HG02885 (cell line): ENCODE results near the gene MPEG1.
A peak's percentile ranks its signal among the peaks of the same experiment; 100 is the strongest.

Experiments used
- ATAC-seq: cut with Tn5 transposase; IDR thresholded peaks from one replicate; pipeline ENCODE4 v1.9.1; 2021; ENCODE audit warnings: mild to moderate bottlenecking; ENCODE audit not compliant: unreplicated experiment, poor library complexity

MPEG1 gene

DNA sequence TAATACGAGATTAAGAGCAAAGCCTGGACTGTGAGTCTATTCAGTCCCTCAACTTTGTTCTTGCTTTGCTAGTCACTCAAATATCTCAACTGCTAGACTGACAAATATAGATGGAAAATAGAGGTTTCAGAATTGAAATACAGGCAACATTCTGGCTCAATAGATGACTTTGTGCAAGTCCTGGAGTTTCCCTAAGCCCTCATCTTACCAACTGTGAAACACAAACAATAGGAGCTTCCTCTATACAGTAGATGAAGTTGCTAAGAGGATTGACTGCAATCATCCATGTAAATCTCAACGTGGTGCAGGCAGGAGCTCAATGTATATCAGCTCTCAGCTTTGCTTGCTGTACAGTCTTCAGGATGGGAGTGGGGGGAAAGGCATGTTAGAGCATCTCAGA lies 6.2 kb upstream of the MPEG1 start:
- ATAC-seq, result no peak

DNA sequence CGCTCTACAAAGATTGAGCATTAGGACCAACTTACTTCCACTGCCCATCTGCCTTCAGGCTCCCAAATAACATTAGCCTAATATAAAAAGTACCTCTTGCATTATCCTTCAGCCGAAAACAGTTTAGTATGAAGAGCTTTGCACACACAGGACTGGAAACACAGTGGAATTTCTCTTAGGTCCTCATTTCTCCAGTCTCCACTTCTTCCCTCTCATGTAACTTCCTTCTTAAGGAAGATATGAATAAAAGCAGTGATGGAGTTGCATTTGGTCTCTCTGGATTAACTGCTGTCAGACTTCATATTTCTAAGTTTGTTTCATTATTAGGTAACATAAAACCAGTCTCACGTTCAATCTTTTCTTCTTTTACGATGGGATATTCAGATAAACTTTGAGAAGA lies 5.6 kb upstream of the MPEG1 start:
- no peak for ATAC-seq

DNA sequence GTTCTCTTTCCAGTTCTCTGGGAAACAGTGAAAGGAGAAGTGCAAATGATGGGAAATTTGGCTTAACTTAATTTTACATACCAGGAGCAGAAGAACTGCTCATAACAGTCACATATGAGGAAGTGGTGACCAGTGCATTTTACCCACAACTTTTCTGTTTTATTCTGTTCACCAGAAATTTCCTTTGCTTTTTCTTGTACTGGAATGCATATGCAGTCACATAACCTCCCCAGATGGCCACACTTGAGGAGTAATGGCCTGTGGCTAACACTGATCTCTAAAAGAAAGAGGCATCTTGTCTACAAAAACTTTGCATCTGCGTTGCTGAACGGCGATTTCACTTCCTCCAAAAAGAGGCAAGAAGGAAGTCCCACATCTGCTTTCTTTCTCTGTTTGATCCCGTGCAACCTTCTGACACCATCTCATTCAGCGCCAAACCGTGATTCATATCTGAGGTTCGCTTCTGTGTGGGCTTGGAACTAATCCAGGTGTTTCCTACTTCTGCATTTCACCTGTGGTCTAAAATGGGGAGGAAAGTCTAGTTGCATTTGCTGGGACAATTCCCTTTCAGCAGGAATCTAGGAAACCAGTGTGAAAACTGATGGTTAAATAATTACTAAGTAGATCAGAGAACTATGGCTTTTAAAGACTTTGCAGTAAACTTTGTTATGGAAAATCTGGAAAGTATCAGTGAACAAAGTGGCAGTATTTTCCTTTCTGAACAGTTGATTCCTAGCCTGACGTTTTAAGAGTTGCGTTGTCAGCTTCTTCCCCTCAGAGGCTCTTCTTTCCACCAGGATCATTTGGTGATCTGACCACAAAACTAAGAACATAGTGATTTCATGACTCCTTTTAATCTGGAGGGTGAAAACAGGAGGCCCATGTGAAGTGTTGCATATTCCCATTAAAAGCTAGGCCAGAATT lies 4.2 kb upstream of the MPEG1 start:
- ATAC-seq, result peak; percentile 83

DNA sequence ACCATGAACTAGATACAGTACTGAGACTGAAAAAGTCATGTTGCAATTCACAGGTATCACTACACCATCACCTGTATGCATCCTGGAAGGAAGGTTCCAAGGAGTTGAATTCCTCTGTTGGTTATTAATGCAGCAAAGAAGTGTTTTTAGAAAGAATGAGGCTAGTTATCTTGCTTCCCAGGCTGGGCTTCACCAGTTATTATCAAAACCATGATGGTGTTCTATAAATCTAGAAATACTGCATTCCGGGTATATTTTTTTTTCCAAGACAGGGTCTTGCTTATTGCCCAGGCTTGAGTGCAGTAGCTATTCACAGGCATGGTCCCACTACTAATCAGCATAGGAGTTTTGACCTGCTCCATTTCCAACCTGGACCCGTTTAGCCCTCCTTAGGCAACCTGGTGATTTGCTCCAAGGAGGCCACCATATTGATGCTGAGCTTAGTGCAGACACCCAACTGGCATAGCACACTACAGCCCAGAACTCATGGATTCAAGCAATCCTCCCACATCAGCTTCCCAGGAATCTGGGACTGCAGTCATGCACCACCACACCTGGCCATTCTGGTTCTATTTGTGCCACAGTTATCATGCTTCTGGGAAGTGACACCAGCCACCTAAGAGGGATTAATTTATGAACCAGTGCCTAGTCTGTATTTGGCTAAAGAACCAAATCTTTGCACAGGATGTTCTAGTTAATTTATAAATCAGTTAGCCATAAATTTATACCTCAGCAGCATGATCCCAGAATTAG lies 1.6 kb upstream of the MPEG1 start:
- ATAC-seq, result no peak

DNA sequence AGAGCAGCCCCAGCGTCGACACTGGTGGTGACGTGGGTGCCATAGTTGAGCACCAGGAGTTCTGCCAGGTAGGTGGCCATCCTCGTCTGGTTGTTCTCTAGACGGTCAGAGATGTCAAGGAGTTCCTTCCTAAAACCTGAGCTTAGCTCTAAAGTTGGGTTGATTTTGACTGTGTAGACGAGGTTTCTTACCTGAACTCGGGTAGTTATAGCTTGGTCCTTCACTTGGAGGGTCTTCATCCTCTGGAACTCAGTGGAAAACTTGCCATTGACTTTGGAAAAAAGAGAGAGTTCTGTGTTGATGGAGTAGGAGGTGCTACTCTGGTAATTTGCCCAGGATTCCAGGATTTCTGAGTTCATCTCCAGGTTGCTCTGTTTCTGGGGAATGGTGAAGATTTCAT lies 505 bp downstream of the MPEG1 start:
- no peak for ATAC-seq

DNA sequence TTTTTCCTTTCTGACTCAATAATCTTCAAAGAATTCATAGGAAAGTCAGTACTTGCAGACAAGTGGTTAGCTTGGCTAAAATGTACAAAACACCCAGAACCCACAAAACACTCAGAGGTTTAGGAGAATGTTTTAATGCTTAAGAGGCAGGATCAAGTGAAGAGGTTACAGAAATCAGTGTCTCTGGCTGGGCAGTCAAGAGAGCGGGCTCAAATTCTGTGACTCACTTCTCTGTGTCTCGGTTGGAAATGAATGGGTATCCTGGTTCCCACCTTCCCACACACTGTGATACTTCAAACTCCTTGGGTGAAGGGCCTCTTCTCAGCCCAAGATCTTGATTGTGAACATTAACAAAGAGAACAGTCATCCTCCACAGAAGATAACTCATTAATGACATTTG lies 3.8 kb downstream of the MPEG1 start:
- ATAC-seq, result no peak

DNA sequence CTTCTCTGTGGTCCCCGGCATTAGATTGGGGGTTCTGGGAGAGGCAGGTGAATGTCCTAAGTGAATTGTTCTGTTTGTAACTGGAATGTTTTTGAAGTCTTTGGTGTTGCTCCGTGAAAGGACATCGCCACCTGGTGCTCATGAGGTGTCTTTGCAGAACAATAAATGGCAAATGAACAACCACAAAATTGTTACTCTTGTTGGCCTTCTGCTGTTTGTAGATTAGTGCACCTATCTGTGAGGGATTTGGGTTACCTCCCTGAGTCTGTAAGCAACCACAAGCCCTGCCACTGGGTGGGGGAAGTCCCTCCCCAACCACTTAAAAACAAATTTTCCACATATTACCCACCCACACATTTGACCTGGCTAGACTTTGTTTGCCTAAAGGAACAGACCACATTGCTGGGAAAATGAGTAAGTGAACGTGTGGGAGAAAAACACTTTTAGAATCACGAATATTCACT lies 4.7 kb downstream of the MPEG1 start:
- peak; percentile 77 for ATAC-seq

DNA sequence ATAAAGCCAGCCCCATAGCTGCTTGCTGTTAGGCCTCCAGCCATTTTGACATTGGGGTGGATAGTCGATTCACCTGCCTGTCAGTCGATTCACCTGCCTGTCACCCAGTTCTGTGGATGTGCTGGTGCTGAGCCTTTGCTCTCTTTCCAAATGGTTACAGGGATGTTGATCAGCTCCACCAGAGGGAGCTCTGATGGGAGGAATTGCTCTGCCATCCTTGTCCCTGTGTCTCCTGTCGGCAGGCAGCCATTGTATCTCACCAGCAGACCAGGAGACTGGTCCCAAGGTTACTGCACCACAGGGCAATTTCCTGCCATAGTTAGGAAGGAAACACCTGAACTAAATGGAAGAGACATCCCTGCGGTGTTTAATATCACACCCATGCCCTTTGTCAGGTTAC lies 6.1 kb downstream of the MPEG1 start:
- ATAC-seq, result no peak

DNA sequence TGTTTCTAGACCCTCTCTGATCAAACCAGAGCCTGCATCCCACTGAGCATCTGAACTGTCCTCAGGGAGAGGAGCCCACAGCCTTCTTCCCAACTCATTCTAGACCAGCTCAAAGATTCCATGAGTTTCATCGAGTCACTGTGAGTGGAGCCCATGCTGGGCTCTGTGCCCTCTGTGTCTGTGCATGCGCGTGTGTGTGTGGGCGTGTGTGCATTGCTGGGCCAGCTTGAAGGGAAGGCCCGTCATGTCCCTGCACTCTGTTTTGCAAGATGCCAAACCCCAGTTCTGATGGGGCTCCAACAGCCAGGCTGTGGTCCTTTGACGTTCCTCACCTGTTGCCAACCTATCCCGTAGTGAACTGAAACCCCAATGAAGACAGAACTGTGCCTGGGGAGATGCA lies 7.1 kb downstream of the MPEG1 start:
- ATAC-seq, result no peak

DNA sequence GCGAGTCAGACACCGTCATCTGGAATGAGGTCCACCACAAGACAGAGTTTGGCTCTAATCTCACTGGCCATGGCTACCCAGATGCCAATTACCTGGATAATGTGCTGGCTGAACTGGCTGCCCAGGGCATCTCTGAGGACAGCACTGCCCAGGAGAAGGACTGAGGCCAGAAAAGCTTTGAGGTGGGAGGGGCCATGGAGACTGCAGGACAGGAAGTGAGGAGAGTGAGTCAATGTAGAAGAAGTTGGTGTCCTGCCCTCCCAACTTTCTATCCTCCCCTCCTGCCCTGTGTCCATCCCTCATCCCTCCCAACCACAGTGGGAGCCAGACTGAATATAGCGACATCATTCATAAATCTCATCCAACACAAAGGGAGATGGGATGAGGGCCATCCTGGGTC lies 8.0 kb downstream of the MPEG1 start:
- ATAC-seq, result no peak

DNA sequence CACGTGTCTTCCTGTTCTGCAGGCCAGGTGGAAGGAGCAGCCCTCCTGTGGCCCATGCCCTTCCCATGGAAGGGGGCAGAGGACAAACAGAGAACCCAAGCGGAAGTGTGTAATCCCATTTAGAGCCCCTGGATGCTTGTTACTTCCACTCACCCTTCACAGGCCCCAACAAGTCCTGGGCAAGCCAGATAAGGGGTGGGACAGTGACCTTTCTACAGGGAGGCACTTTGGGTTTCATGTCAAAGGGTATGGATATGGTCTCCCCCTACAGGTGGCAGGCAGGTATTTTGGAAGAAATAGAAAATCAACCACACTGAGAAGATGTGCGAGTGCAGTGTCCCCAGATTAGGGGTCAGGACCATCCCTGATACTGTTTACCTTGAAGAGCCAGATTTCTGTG lies 11.4 kb downstream of the MPEG1 start:
- ATAC-seq, result no peak

DNA sequence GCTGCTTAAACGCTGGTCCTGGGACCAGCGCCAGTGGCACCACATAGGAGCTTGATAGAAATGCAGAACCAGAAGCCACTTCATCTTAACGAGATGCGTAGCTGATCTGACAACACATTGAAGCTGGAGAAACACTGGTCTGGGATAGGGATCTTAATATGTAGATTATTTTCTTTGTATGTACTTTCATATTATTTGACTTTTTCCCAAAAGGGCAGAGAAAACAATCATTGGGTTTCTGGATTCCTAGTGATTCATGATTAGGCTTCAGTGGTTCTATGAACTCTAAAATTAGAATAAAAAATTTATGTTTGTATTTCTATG lies 12.3 kb downstream of the MPEG1 start:
- peak; percentile 37 for ATAC-seq

DNA sequence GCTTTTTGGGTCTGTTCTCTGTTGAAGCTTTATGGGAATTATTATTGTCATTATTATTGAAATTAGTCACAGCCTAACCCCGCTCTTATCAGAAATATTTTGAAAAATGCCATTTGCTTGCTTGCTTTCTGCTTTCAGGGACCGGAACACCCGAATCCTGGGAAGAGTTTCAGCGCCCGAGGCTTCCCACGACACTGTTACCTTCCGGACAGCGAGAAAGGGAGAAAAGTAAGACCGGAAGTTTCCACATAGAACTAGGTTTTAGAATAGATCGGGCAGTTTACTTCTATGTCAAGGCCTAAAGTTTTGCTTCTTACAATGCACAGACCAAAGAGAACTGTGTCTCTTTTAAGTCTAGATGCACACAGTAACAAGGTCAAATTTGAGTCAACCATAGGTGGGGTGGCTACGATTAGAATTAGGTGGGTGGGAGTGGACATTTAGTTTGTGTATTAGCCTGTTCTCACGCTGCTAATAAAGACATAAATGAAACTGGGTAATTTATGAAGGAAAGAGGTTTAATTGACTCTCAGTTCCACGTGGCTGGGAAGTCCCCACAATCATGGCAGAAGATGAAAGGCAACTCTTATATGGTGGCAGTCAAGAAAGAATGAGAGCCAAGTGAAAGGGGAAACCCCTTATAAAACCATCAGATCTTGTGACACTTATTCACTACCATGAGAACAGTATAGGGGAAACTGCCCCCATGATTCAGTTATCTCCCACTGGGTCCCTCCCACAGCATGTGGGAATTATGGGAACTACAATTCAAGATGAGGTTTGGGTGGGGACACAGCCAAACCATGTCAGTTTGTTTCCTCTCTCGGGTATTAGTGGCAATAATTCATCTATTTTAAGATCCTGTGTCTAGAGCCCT lies 12.9 kb downstream of the MPEG1 start:
- ATAC-seq, result peak; percentile 73

DNA sequence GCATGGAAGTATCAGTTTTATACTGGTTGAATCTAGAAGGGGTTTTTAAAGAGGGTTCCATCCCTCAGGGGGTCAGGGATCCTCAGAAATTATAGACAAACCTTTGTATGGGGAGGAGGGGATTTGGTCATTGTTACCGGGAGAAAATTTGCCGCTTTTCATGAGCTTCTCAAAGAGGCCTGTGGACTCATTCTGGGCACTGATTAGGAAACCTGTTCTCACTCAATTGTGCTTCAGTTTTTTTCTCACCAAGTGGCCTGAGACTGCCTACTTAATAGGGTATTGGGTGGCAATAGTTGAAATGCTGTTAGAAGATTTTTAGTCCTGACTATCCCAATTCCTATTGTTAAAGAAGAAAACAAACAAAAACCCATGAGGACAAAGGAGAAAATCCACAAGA lies 14.0 kb downstream of the MPEG1 start:
- no peak for ATAC-seq

DNA sequence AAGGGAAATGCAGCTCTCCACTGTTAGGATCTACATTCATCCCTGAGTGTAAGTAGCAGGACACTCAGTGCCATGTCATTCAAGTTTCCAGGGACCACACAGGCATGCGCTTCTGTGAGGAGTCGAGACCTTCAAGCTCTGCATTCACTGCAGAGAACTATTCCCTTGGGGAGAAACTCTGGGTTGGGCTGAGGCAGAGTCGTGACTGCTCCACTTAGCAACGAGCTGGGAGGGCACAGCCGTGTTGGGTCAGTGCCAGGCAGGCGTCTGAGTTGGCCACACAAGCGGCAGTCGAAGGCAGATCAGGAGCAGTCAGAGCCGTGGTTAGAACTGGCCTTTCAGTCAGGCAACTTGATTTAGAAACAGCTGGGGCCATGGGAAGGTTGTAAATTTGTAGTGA lies 14.7 kb downstream of the MPEG1 start:
- ATAC-seq, result no peak

DNA sequence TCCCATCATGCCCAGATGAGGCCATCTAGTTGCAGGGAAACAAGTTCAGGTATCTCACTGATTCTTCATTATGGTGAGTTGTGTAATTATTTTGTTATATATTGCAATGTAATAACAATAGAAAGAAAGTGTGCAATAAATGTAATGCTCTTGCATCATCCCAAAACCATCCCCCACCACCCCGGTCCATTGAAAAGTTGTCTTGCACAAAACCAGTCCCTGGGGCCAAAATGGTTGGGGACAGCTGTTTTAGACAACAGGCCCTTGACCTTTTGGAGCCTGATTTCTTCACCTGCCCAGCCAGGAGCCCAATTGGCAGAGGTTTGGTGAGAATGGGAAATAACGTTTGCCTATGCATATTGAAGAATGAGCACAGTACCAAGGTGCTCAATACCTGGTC lies 15.9 kb downstream of the MPEG1 start:
- ATAC-seq, result no peak

DNA sequence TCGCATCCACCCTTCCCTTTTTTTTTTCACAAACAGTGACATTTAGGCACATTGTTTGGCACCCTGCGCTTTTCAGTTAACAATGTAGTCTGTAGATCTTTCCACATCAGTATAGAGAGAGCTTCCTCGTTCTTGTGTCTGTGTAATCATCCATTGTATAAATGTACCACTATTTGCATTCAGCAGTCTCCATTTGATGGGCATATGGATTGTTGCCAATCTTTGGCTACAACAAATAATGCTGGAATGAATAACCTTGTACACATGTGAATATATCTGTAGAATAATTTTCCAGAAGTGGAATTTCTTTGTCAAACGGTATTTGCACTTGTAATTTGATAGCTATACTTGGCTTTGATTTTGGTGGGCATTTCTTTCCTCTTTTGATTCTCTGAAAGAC lies 17.1 kb downstream of the MPEG1 start:
- ATAC-seq, result no peak

DNA sequence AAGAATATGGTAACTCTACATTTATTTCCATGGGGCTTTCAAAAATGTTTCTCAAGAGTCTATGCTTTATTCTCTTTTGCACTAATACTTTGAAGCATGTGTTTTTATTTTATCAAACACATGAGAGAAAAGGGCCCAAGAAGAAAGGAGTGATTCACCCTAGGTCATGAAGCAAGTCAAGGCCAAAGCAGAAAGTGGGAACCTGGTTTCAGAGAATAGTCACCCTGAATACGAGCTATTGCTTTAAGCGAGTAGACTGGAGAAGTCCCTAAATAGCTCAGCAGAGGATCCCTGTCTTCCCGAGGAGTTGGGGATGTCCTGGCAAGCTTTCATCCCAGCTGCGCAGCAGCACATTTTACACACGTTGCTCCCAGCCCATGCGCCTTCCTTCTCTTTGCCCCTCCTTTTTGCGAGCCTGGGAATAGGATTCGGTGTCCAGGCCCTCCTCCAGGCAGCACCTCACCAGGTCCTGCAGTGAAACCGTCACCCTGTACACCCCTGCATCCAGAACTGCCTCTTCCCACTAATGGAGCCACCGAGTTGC lies 19.1 kb downstream of the MPEG1 start:
- ATAC-seq, result no peak

DNA sequence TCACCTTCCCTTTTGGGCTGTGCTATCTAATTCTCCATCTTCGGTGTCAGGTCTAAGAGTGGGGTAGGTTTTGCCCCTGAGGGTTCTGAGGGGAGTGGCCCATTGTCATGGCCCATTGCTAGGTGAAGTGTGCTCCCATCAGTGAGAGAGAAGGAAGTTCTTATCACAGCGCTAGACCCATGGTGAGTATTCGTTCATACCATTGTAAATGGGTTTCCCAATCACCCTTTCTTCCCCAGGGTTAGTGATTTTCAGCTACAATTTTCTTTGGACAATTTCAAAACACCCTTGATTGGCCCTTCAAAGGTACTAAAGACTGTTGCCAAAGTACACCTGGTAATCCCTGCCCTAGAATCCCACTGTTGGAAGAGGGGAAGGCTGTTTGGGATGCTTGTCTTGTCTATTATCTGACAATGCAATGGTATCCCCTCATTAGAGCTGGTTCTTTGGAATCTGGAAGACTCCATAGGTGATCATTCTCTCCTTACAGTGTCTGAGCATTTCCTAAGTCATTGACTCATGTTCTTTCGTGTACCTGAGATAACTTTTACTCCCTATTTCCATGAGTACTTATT lies 20.2 kb downstream of the MPEG1 start:
- ATAC-seq, result no peak

DNA sequence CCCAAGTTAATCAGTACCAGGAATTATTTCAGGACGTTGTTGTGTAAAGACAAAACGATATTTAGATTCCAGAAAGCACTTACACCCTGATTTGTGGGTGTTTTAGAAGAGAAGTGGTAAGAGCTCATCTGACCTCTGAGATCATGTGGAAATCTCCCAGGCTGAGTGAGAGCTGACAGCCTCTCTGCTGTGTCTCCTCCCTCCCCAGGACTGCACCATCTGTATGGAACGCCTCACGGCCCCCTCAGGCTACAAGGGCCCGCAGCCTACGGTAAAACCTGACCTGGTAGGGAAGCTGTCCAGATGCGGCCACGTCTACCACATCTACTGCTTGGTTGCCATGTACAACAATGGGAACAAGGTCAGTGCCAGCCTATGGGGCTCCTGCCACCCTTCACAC lies 20.8 kb downstream of the MPEG1 start:
- no peak for ATAC-seq
